H9 (cell line): ENCODE results near the gene UGT1A3. TPM values are rescaled to one million over a fixed set of nuclear protein-coding genes. Genes with fewer than 3 reads are reported as not detected.

Experiments used
- DNase-seq: peaks from one replicate; pipeline ENCODE4 v3.0.0-alpha.2; 2017
- H2AFZ ChIP-seq: one replicate; pipeline ENCODE4 v1.6.1; 2013; ENCODE audit warnings: mild to moderate bottlenecking, low read length, control low read depth, moderate library complexity
- H2AK5ac ChIP-seq: 2 replicates; pipeline ENCODE4 v1.6.1; 2013; ENCODE audit warnings: low read length, control low read depth, mixed read lengths; ENCODE audit not compliant: insufficient read length
- H2BK120ac ChIP-seq: one replicate; pipeline ENCODE4 v1.6.1; 2013; ENCODE audit warnings: low read depth, mild to moderate bottlenecking, low read length, control low read depth, inconsistent platforms; ENCODE audit not compliant: poor library complexity, severe bottlenecking
- H2BK12ac ChIP-seq: 2 replicates; pipeline ENCODE4 v1.6.1; 2013; ENCODE audit warnings: low read length, control low read depth, mixed read lengths, low read depth; ENCODE audit not compliant: insufficient read length
- H2BK15ac ChIP-seq: 2 replicates; pipeline ENCODE4 v1.6.1; 2013; ENCODE audit warnings: low read depth, low read length, control low read depth
- H2BK20ac ChIP-seq: one replicate; pipeline ENCODE4 v1.6.1; 2013; ENCODE audit warnings: low read depth, mild to moderate bottlenecking, low read length, control low read depth, inconsistent platforms; ENCODE audit not compliant: poor library complexity, severe bottlenecking
- H2BK5ac ChIP-seq: 2 replicates; pipeline ENCODE4 v1.6.1; 2013; ENCODE audit warnings: low read length, control low read depth, mixed read lengths; ENCODE audit not compliant: insufficient read length
- H3K14ac ChIP-seq: 2 replicates; pipeline ENCODE4 v1.6.1; 2013; ENCODE audit warnings: low read length, control low read depth; ENCODE audit not compliant: insufficient read depth
- H3K18ac ChIP-seq: 2 replicates; pipeline ENCODE4 v1.6.1; 2013; ENCODE audit warnings: low read depth, mild to moderate bottlenecking, mixed read lengths, low read length, control low read depth; ENCODE audit not compliant: insufficient read length
- H3K23ac ChIP-seq: 2 replicates; pipeline ENCODE4 v1.6.1; 2013; ENCODE audit warnings: low read length, control low read depth, mixed read lengths, low read depth; ENCODE audit not compliant: insufficient read length
- H3K23me2 ChIP-seq: 2 replicates; pipeline ENCODE4 v1.6.1; 2013; ENCODE audit warnings: low read depth, mild to moderate bottlenecking, mixed read lengths, low read length, control low read depth; ENCODE audit not compliant: insufficient read length, poor library complexity, severe bottlenecking
- H3K27ac ChIP-seq: 2 replicates; pipeline ENCODE4 v1.5.1; 2013; ENCODE audit warnings: low read length, control low read depth, mixed read lengths, low read depth; ENCODE audit not compliant: insufficient read length
- H3K27me3 ChIP-seq: 2 replicates; pipeline ENCODE4 v1.6.1; 2013; ENCODE audit warnings: low read length, control low read depth, inconsistent platforms; ENCODE audit not compliant: insufficient read depth
- H3K4ac ChIP-seq: 2 replicates; pipeline ENCODE4 v1.6.1; 2013; ENCODE audit warnings: low read depth, mild to moderate bottlenecking, control low read depth, inconsistent platforms, low read length, moderate library complexity
- H3K4me1 ChIP-seq: 2 replicates; pipeline ENCODE4 v1.6.1; 2013; ENCODE audit warnings: low read length, control low read depth, inconsistent platforms; ENCODE audit not compliant: insufficient read depth
- H3K4me2 ChIP-seq: 2 replicates; pipeline ENCODE4 v1.6.1; 2013; ENCODE audit warnings: low read length, control low read depth, mixed read lengths; ENCODE audit not compliant: insufficient read length, insufficient read depth
- H3K56ac ChIP-seq: 2 replicates; pipeline ENCODE4 v1.6.1; 2013; ENCODE audit warnings: low read depth, mild to moderate bottlenecking, mixed read lengths, low read length, control low read depth; ENCODE audit not compliant: insufficient read length
- H3K79me1 ChIP-seq: 2 replicates; pipeline ENCODE4 v1.6.1; 2013; ENCODE audit warnings: low read depth, mild to moderate bottlenecking, moderate library complexity, low read length, control low read depth, inconsistent platforms; ENCODE audit not compliant: insufficient read depth, poor library complexity, severe bottlenecking
- H3K79me2 ChIP-seq: 2 replicates; pipeline ENCODE4 v1.6.1; 2013; ENCODE audit warnings: low read length, control low read depth, inconsistent platforms; ENCODE audit not compliant: insufficient read depth
- H3K9ac ChIP-seq: 2 replicates; pipeline ENCODE4 v1.6.1; 2013; ENCODE audit warnings: low read length, control low read depth, mixed read lengths; ENCODE audit not compliant: insufficient read length; ENCODE audit errors: extremely low read depth
- H3K9me3 ChIP-seq: one replicate; pipeline ENCODE4 v1.6.1; 2013; ENCODE audit warnings: low read depth, low read length, inconsistent platforms; ENCODE audit not compliant: control insufficient read depth
- H3T11ph ChIP-seq: one replicate; pipeline ENCODE4 v1.6.1; 2013; ENCODE audit warnings: mild to moderate bottlenecking, low read length, control low read depth, inconsistent platforms
- H4K20me1 ChIP-seq: one replicate; pipeline ENCODE4 v1.6.1; 2013; ENCODE audit not compliant: control insufficient read depth, insufficient read length, insufficient read depth
- H4K5ac ChIP-seq: 2 replicates; pipeline ENCODE4 v1.6.1; 2013; ENCODE audit warnings: low read depth, mild to moderate bottlenecking, mixed read lengths, low read length, control low read depth; ENCODE audit not compliant: insufficient read length
- H4K8ac ChIP-seq: replicated peaks from 2 replicates; pipeline ENCODE4 v1.6.1; 2013; ENCODE audit warnings: low read length, control low read depth, mixed read lengths, low read depth; ENCODE audit not compliant: insufficient read length
- H4K91ac ChIP-seq: 2 replicates; pipeline ENCODE4 v1.6.1; 2013; ENCODE audit warnings: low read depth, mild to moderate bottlenecking, moderate library complexity, mixed read lengths, low read length, control low read depth; ENCODE audit not compliant: insufficient read length
- H3K27ac Mint-ChIP-seq, 3 experiments: 2 replicates in 2 of 3; 3 replicates in 1 of 3; pipeline ENCODE4 v1.8.0; 2020 to 2021; ENCODE audit warnings: mixed read lengths in 3 of 3, mild to moderate bottlenecking in 1 of 3, moderate library complexity in 1 of 3
- H3K27me3 Mint-ChIP-seq: 2 replicates; pipeline ENCODE4 v1.8.0; 2021; ENCODE audit warnings: low read depth, mild to moderate bottlenecking, moderate library complexity, mixed read lengths
- H3K36me3 Mint-ChIP-seq, 3 experiments: 2 replicates in 2 of 3; 3 replicates in 1 of 3; pipeline ENCODE4 v1.8.0; 2020 to 2021; ENCODE audit warnings: low read depth in 3 of 3, mixed read lengths in 3 of 3; ENCODE audit not compliant: insufficient read depth in 1 of 3
- H3K4me1 Mint-ChIP-seq, 2 experiments: 2 replicates each; pipeline ENCODE4 v1.8.0; 2020; ENCODE audit warnings: mixed read lengths in 2 of 2
- H3K4me3 Mint-ChIP-seq, 2 experiments: 2 replicates in 1 of 2; 3 replicates in 1 of 2; pipeline ENCODE4 v1.8.0; 2020 to 2021; ENCODE audit warnings: mild to moderate bottlenecking in 2 of 2, mixed read lengths in 2 of 2, moderate library complexity in 1 of 2
- H3K9me3 Mint-ChIP-seq, 2 experiments: 2 replicates in 1 of 2; 3 replicates in 1 of 2; pipeline ENCODE4 v1.8.0; 2020; ENCODE audit warnings: mild to moderate bottlenecking in 2 of 2, mixed read lengths in 2 of 2, moderate library complexity in 1 of 2
- CTCF ChIP-seq: fragments of 200-600 bp; sonication (generic); conservative IDR thresholded peaks from 3 replicates; pipeline ENCODE4 v1.8.0; 2021; ENCODE audit warnings: antibody characterized with exemption, mild to moderate bottlenecking
- WGBS: extraction: QIAGEN DNeasy Blood & Tissue Kit; methylation state at CpG from one replicate; pipeline ENCODE4 v1.1.7; 2013; ENCODE audit warnings: missing lambda C conversion rate, low lambda C conversion rate, mixed read lengths; ENCODE audit not compliant: insufficient read length; ENCODE audit errors: extremely low coverage; 5-methylcytosine and 5-hydroxymethylcytosine counted together
- total RNA-seq: library from RNA; stranded (reverse); gene quantifications from 2 replicates; pipeline ENCODE4 v1.2.1, GENCODE V29; 2021

UGT1A3 gene
- total RNA-seq, 1 experiment from 2014 or later = not detected

GRCh38 chr2:233740870-233741269, 12.0 kb downstream of the UGT1A3 start:
- no peaks in the 10 kb centered on the region for H4K20me1 ChIP-seq
- no peak overlapping the region for H3K56ac ChIP-seq
- H2AFZ ChIP-seq = no peak overlapping the region
- peaks cover 11 to 14% of the 10 kb centered on the region in 2 experiments for H3K9me3 Mint-ChIP-seq
- no peak overlapping the region for H3K23ac ChIP-seq
- peaks cover 2% of the 10 kb centered on the region for H3K27me3 Mint-ChIP-seq
- H3K36me3 Mint-ChIP-seq = peaks cover 0 to 7% (median 5%) of the 10 kb centered on the region in 3 experiments; a peak in 4 of 7 replicates
- H4K8ac ChIP-seq = no peak overlapping the region
- no peak overlapping the region for H2BK20ac ChIP-seq
- H3K18ac ChIP-seq = no peak overlapping the region
- H3K4me3 Mint-ChIP-seq = no peak overlapping the region
- no peaks in the 10 kb centered on the region for H3K79me2 ChIP-seq
- H3K4me1 Mint-ChIP-seq = no peaks in the 10 kb centered on the region
- no peak overlapping the region for H3K9ac ChIP-seq
- no peak overlapping the region for H3K4ac ChIP-seq
- no peak overlapping the region for H2AK5ac ChIP-seq
- no peak overlapping the region for H4K91ac ChIP-seq
- TF ChIP-seq CTCF = no peak
- H3K4me1 ChIP-seq = no peaks in the 10 kb centered on the region
- H3K9me3 ChIP-seq = no peaks in the 10 kb centered on the region
- no peak overlapping the region for H2BK12ac ChIP-seq
- no peak overlapping the region for H3K14ac ChIP-seq
- no peak overlapping the region for H3K27ac ChIP-seq
- no peak for DNase-seq
- no peak overlapping the region for H3K4me2 ChIP-seq
- H3T11ph ChIP-seq = no peak overlapping the region
- no peaks in the 10 kb centered on the region for H3K79me1 ChIP-seq
- H2BK15ac ChIP-seq = no peak overlapping the region
- H2BK120ac ChIP-seq = no peak overlapping the region
- H4K5ac ChIP-seq = no peak overlapping the region
- H3K23me2 ChIP-seq = no peaks in the 10 kb centered on the region
- no peak overlapping the region for H3K27ac Mint-ChIP-seq
- WGBS = no CpG with 5 or more reads among the region's 2 CpGs
- no peak overlapping the region for H2BK5ac ChIP-seq
- H3K27me3 ChIP-seq = no peaks in the 10 kb centered on the region
